ENCODE data around the gene PTPRN2. TPM values are rescaled to one million over a fixed set of nuclear protein-coding genes. Genes with fewer than 3 reads are reported as not detected.

The PTPRN2 gene
- total RNA-seq, 1 donor from 2014 or later = 1.8 TPM

GRCh38 chr7:158246272-158246959 lies 341.2 kb downstream of the PTPRN2 start:
- Mint-ChIP-seq H3K4me3 (no peak overlapping the region), H3K27me3 (no peaks in the 10 kb centered on the region), H3K27ac (no peak overlapping the region), H3K9me3 (peaks cover 4% of the 10 kb centered on the region), H3K4me1 (no peaks in the 10 kb centered on the region), H3K36me3 (ENCODE audit: low read depth) (no peaks in the 10 kb centered on the region)
- no peak for TF ChIP-seq CTCF (IDR thresholded peaks at IDR 0.05)
- intact Hi-C loops (cut with micrococcal nuclease) = no loop called here
- ChIA-PET POLR2A (no interaction called here), CTCF (no interaction called here)
- DNase-seq = no peak
- no peak for ATAC-seq (ENCODE audit: low read depth)

GRCh38 chr7:158245724-158246041 lies 341.9 kb downstream of the PTPRN2 start:
- Mint-ChIP-seq H3K9me3 (no peaks in the 10 kb centered on the region), H3K4me3 (no peak overlapping the region), H3K4me1 (no peaks in the 10 kb centered on the region), H3K27me3 (no peaks in the 10 kb centered on the region), H3K36me3 (ENCODE audit: low read depth) (no peaks in the 10 kb centered on the region), H3K27ac (no peak overlapping the region)
- intact Hi-C loops (cut with micrococcal nuclease) = no loop called here
- CTCF ChIA-PET = no interaction called here
- ATAC-seq (ENCODE audit: low read depth) (no peak), DNase-seq (no peak)
- POLR2A ChIA-PET = no interaction called here
- TF ChIP-seq CTCF (IDR thresholded peaks at IDR 0.05) = no peak

GRCh38 chr7:158244873-158245723 lies 342.5 kb downstream of the PTPRN2 start:
- H3K27me3 Mint-ChIP-seq = no peaks in the 10 kb centered on the region
- no peak overlapping the region for H3K4me3 Mint-ChIP-seq
- H3K4me1 Mint-ChIP-seq = no peaks in the 10 kb centered on the region
- ChIA-PET CTCF (no interaction called here), POLR2A (no interaction called here)
- intact Hi-C loops (cut with micrococcal nuclease) = no loop called here
- no peaks in the 10 kb centered on the region for H3K36me3 Mint-ChIP-seq (ENCODE audit: low read depth)
- no peak for DNase-seq
- H3K27ac Mint-ChIP-seq = no peak overlapping the region
- no peak for ATAC-seq (ENCODE audit: low read depth)
- H3K9me3 Mint-ChIP-seq = no peaks in the 10 kb centered on the region
- TF ChIP-seq CTCF (IDR thresholded peaks at IDR 0.05) = no peak

GRCh38 chr7:158244430-158244829 lies 343.2 kb downstream of the PTPRN2 start:
- CTCF ChIA-PET = no interaction called here
- intact Hi-C loops (cut with micrococcal nuclease) = no loop called here
- Mint-ChIP-seq H3K27me3 (no peaks in the 10 kb centered on the region), H3K4me1 (no peaks in the 10 kb centered on the region), H3K4me3 (no peak overlapping the region), H3K27ac (no peak overlapping the region), H3K36me3 (ENCODE audit: low read depth) (no peaks in the 10 kb centered on the region), H3K9me3 (no peaks in the 10 kb centered on the region)
- DNase-seq (no peak), ATAC-seq (ENCODE audit: low read depth) (no peak)
- TF ChIP-seq CTCF (IDR thresholded peaks at IDR 0.05) = no peak
- POLR2A ChIA-PET = no interaction called here

GRCh38 chr7:158241919-158242318 lies 345.7 kb downstream of the PTPRN2 start:
- ATAC-seq (ENCODE audit: low read depth) (no peak), DNase-seq (no peak)
- CTCF ChIA-PET = no interaction called here
- Mint-ChIP-seq H3K27ac (no peak overlapping the region), H3K27me3 (no peaks in the 10 kb centered on the region), H3K9me3 (no peaks in the 10 kb centered on the region), H3K4me3 (no peak overlapping the region), H3K4me1 (no peaks in the 10 kb centered on the region), H3K36me3 (ENCODE audit: low read depth) (no peaks in the 10 kb centered on the region)
- TF ChIP-seq CTCF (IDR thresholded peaks at IDR 0.05) = no peak
- intact Hi-C loops (cut with micrococcal nuclease) = no loop called here
- POLR2A ChIA-PET = no interaction called here
